Right renal pelvis (tissue), 4 donors: ENCODE results near the gene SIK3. TPM values are rescaled to one million over a fixed set of nuclear protein-coding genes. Genes with fewer than 3 reads are reported as not detected.
"Not testable (repeated sequence)": the region's sequence is repeated elsewhere in the genome, so short reads cannot be mapped to it uniquely, and the experiment has no call there.

ENCODE experiments used
- DNase-seq, 4 donors: peaks; one replicate each; pipeline ENCODE4 v3.0.0-alpha.2; 2013; ENCODE audit warnings: low read depth in 4 of 4, low spot score in 3 of 4, missing footprints in 1 of 4
- polyA plus RNA-seq, 4 donors: library from polyadenylated mRNA; unstranded; fragments of 120-200 nt; gene quantifications; one replicate each; pipeline ENCODE4 v1.2.1, GENCODE V29; 2013; ENCODE audit not compliant: insufficient read length in 4 of 4

SIK3 gene
- polyA plus RNA-seq, 4 donors = 30.9 to 35.9 (median 34.4) TPM

- DNase-seq = not testable (repeated sequence)
Measured at GRCh38 chr11:117112497-117112896, 14.3 kb upstream of the SIK3 start.

- DNase-seq = no peak
Measured at GRCh38 chr11:117110294-117110950, 12.2 kb upstream of the SIK3 start.

- DNase-seq = no peak
Measured at GRCh38 chr11:117107701-117108590, 9.7 kb upstream of the SIK3 start.

- no peak for DNase-seq
Measured at GRCh38 chr11:117100556-117100955, 2.3 kb upstream of the SIK3 start.

GRCh38 chr11:117099696-117100095 is 1.5 kb upstream of the SIK3 start:
- no peak for DNase-seq

- DNase-seq = no peak
Measured at GRCh38 chr11:117097389-117098268, 599 bp downstream of the SIK3 start.

GRCh38 chr11:117097014-117097388 is 1.2 kb downstream of the SIK3 start:
- DNase-seq = no peak

- DNase-seq = no peak
Measured at GRCh38 chr11:117096201-117096991, 1.8 kb downstream of the SIK3 start.

- DNase-seq = no peak
Measured at GRCh38 chr11:117095284-117096161, 2.7 kb downstream of the SIK3 start.

- DNase-seq = no peak
Measured at GRCh38 chr11:117094776-117095175, 3.5 kb downstream of the SIK3 start.

GRCh38 chr11:117092951-117093590 is 5.2 kb downstream of the SIK3 start:
- DNase-seq = no peak

GRCh38 chr11:117091753-117092477 is 6.3 kb downstream of the SIK3 start:
- DNase-seq = no peak

GRCh38 chr11:117090111-117090706 is 8.0 kb downstream of the SIK3 start:
- DNase-seq = no peak

- DNase-seq = no peak
Measured at GRCh38 chr11:117089685-117090084, 8.5 kb downstream of the SIK3 start.

- no peak for DNase-seq
Measured at GRCh38 chr11:117087446-117087845, 10.8 kb downstream of the SIK3 start.

GRCh38 chr11:117084992-117085391 is 13.2 kb downstream of the SIK3 start:
- no peak for DNase-seq

- DNase-seq = no peak
Measured at GRCh38 chr11:117083011-117083935, 15.0 kb downstream of the SIK3 start.
